Activated T-helper 1 cell treated with anti-CD3 and anti-CD28 coated beads, Interleukin-2, amount 50 U/mL, for 16 hours (primary cell): ENCODE measurements around the gene EPS15.
"Not testable (repeated sequence)": the region's sequence is repeated elsewhere in the genome, so short reads cannot be mapped to it uniquely, and the experiment has no call there.

Experiments
- DNase-seq, 2 donors: peaks; one replicate each; pipeline ENCODE4 v3.0.0-alpha.2; 2020; ENCODE audit warnings: low read depth in 1 of 2, low spot score in 1 of 2

EPS15 gene

GRCh38 chr1:51343624-51344023, 175.4 kb downstream of the EPS15 start:
- DNase-seq, result no peak

- DNase-seq, result no peak
These were observed 176.4 kb downstream of the EPS15 start for GRCh38 chr1:51342591-51343206.

- no peak for DNase-seq
These were observed 177.1 kb downstream of the EPS15 start for GRCh38 chr1:51341876-51342496.

- no peak for DNase-seq
These were observed 178.7 kb downstream of the EPS15 start for GRCh38 chr1:51340380-51340779.

GRCh38 chr1:51336711-51337110, 182.4 kb downstream of the EPS15 start:
- DNase-seq, result no peak

- no peak for DNase-seq
These were observed 183.1 kb downstream of the EPS15 start for GRCh38 chr1:51336004-51336403.

- DNase-seq, result no peak
These were observed 187.6 kb downstream of the EPS15 start for GRCh38 chr1:51331206-51332100.

GRCh38 chr1:51330331-51331201, 188.5 kb downstream of the EPS15 start, which contains the start of gene TTC39A:
Gene TTC39A, minus strand, starts transcription at chr1:51330562. Its CDS starts 85 bp downstream, at chr1:51330477.
- no peak for DNase-seq

GRCh38 chr1:51329443-51330325, 189.4 kb downstream of the EPS15 start:
- no peak for DNase-seq

- no peak for DNase-seq
These were observed 190.1 kb downstream of the EPS15 start for GRCh38 chr1:51328926-51329325.

- no peak for DNase-seq
These were observed 190.8 kb downstream of the EPS15 start for GRCh38 chr1:51328279-51328678.

- DNase-seq, result no peak
These were observed 191.7 kb downstream of the EPS15 start for GRCh38 chr1:51327386-51327785.

- no peak for DNase-seq
These were observed 192.2 kb downstream of the EPS15 start for GRCh38 chr1:51326839-51327238.

GRCh38 chr1:51325878-51326755, 192.9 kb downstream of the EPS15 start:
- no peak for DNase-seq

- no peak for DNase-seq
These were observed 193.7 kb downstream of the EPS15 start for GRCh38 chr1:51325391-51325790.

GRCh38 chr1:51325011-51325385, 194.1 kb downstream of the EPS15 start:
- not testable (repeated sequence) for DNase-seq

GRCh38 chr1:51324251-51325010, 194.6 kb downstream of the EPS15 start:
- DNase-seq, result no peak

GRCh38 chr1:51323778-51324177, 195.3 kb downstream of the EPS15 start:
- no peak for DNase-seq
